ENCODE data around the gene FTSJ3.

FTSJ3 gene

DNA sequence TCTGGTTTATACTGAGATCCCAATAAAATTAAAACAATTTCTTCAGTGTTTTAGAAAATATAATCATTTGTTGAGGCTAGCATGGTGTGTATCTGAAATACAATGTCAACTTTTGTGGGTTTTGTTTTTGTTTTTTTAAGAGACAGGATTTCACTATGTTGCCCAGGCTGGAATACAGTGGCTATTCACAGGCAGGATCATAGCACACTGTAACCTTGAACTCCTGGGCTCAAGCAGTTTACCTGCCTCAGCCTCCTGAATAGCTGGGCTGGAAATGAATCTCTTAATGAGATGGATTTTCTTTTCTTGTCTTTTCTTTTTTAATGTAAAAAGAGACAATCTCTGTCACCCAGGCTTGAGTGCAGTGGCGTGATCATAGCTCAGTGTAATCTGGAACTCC lies 41.3 kb downstream of the FTSJ3 start:
- TF ChIP-seq, protein P1, sequence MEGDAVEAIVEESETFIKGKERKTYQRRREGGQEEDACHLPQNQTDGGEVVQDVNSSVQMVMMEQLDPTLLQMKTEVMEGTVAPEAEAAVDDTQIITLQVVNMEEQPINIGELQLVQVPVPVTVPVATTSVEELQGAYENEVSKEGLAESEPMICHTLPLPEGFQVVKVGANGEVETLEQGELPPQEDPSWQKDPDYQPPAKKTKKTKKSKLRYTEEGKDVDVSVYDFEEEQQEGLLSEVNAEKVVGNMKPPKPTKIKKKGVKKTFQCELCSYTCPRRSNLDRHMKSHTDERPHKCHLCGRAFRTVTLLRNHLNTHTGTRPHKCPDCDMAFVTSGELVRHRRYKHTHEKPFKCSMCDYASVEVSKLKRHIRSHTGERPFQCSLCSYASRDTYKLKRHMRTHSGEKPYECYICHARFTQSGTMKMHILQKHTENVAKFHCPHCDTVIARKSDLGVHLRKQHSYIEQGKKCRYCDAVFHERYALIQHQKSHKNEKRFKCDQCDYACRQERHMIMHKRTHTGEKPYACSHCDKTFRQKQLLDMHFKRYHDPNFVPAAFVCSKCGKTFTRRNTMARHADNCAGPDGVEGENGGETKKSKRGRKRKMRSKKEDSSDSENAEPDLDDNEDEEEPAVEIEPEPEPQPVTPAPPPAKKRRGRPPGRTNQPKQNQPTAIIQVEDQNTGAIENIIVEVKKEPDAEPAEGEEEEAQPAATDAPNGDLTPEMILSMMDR (IDR thresholded peaks at IDR 0.05): no peak

DNA sequence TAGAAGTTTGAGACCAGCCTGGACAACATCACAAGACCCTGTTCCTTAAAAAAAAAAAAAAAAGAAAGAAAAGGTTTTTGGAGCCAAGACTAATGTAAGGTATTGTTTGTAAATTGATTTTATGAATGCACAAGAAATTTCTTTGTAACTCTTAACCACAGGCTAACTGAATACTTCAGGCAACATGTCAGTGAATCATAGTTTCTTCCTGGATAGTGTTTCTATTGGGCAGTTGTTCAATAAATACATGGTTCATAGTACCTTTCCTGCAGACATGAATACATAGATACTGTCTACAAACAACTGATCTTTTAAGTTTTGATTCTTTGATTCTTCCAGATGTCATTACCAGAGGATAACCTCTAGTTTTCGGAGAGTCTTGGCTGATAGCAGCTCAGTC lies 41.9 kb downstream of the FTSJ3 start:
- TF ChIP-seq, protein P1 (IDR thresholded peaks at IDR 0.05): no peak

DNA sequence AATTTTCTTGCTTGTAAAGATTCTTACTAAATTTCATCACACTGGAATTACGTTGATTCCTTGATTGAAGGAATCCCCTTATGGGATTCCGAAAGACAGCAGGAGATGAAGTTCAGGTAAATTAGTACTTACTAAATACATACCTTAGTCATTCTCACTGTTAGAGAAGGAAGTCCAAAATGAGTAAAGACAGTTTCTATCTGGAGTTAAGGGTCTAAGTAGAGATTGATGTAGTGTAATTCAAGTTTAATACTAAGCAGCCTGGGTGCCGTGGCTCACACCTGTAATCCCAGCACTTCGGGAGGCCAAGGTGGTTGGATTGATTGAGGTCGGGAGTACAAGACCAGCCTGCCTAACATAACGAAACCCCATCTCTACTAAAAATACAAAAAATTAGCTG lies 43.9 kb downstream of the FTSJ3 start:
- TF ChIP-seq, protein P1 (IDR thresholded peaks at IDR 0.05): no peak

DNA sequence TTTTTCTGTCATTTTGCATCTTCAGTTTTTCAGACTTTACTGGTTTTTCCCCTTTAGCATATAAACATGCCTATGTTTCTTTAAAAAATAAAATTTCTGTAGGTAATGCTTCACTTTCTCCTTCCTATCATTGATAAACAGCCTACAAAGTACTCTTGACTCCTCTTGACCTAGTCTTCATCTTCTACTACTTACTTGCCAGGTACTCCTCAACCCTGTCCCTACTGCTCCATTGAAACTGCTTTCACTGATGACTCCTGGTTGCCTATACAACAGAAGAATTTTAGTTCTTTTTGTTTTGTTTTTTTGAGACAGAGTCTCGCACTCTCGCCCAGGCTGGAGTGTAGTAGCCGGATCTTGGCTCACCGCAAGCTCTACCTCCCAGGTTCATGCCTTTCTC lies 46.5 kb downstream of the FTSJ3 start:
- TF ChIP-seq, protein P1 (IDR thresholded peaks at IDR 0.05): no peak

DNA sequence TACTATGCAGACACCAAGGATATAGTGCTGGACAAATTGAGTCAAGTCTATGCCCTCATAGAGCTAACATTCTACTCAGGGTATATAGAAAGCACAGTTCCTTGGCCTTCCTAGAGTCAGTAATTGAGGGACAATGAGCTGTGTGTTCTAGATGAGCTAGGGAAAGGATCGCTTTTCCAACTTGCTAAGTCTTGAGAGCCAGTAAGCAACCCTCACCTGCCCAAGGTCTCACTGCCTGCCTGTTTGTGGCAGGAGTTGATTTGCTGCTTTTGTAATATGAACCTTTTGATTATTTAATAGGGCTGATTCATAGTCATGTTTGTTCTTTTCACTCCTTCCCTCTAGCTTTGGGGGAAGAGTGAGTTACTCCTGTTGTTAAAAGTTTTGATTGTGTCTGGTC lies 47.0 kb downstream of the FTSJ3 start:
- TF ChIP-seq, protein P1 (IDR thresholded peaks at IDR 0.05): no peak

DNA sequence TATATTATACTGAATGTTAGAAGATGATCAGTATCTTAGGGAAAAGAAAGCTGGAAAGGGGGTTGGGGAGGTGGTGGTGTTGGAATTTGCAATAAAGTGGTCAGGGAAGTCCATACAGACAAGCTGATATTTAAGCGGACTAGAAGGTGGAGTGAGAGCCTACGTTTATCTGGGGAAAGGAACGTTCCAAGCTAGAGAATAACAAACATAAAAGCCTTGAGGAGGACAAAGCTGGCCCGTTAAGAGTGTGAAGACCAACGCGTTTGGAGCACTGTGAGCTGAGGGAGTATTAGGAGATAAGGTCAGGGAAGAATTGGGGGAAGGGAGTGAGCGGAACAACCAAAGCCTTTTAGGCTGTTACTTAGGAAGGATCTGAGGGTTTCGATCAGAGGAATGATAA lies 52.0 kb downstream of the FTSJ3 start:
- TF ChIP-seq, protein P1 (IDR thresholded peaks at IDR 0.05): no peak

DNA sequence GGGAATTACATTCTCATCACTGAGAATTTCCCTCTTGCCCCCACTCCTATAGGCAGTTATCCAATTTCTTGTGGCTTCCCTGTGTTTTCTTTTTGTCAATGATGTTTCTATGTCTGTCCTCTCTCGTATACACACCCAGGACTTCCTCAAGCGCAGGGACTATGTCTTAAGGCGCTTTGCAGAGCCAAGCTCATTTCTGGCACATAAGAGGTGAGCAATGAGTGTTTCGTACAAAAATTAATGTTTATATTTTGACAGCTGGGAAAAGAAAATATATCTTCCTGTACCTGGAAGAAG lies 52.5 kb downstream of the FTSJ3 start:
- TF ChIP-seq, protein P1 (IDR thresholded peaks at IDR 0.05): no peak

DNA sequence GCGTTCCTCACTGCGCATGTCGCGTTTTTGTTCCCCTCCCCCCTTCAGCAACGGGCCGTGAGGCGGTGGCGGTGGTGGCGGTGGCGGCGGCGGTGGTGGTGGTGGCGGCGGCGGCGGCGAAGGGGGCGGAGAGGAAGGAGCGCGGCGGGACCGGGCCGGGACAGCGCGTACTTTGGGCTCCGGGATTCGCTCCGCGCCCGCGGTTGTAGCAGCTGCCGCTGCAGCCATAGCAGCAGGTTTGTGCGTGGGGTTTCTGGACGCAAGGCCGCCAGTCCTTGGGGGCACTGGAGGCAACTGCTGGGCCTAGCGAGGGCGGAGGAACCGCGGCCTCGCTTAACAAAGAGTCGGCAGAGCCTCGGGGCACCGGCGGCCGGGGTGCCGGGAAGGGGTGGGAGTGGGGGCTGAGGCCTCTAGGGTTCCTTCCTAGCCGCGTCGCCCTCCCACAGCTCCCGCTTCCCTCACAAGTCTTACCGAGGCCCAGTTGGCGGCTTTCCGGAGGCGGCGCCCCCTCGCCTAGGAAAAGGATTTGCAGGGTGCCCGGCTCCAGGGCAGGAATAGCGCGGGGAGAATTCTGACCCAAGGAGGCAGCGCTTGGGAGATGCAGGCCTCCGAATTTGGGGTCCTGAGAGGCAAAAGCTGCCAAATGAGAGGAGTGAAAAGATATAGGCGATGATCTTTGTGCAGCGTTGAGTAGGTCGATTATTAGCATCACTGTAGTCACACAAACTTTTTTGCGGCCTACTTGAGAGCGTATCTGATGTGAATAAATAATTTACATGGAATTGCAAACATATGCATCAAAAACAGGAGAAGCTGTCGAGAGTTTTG lies 53.1 kb downstream of the FTSJ3 start, which contains the start of gene DDX42:
Gene DDX42, plus strand, starts transcription at position 30 of the 828 bp plus-strand sequence. CDS start 12,880 bp downstream, outside the sequence.
- TF ChIP-seq, protein P1 (IDR thresholded peaks at IDR 0.05): no peak; the same call in 1 of the 2 replicates

Data from LNCAP (cell line).